Measurements from ENCODE around the gene EPSTI1.

- TF ChIP-seq, protein P1, sequence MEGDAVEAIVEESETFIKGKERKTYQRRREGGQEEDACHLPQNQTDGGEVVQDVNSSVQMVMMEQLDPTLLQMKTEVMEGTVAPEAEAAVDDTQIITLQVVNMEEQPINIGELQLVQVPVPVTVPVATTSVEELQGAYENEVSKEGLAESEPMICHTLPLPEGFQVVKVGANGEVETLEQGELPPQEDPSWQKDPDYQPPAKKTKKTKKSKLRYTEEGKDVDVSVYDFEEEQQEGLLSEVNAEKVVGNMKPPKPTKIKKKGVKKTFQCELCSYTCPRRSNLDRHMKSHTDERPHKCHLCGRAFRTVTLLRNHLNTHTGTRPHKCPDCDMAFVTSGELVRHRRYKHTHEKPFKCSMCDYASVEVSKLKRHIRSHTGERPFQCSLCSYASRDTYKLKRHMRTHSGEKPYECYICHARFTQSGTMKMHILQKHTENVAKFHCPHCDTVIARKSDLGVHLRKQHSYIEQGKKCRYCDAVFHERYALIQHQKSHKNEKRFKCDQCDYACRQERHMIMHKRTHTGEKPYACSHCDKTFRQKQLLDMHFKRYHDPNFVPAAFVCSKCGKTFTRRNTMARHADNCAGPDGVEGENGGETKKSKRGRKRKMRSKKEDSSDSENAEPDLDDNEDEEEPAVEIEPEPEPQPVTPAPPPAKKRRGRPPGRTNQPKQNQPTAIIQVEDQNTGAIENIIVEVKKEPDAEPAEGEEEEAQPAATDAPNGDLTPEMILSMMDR (IDR thresholded peaks at IDR 0.05; ENCODE audit: borderline replicate concordance, extremely low read depth, low read length, poor library complexity, severe bottlenecking) = no peak
- no peak for TF ChIP-seq EZH2 (IDR thresholded peaks at IDR 0.05; ENCODE audit: borderline replicate concordance, low read depth, low read length, severe bottlenecking)
These were observed 20.2 kb downstream of the EPSTI1 start for GRCh38 chr13:42971691-42972347.
